ENCODE results near the gene ABAT.

The ABAT gene

GRCh38 chr16:8808613-8809353, 134.4 kb downstream of the ABAT start:
- CTCF ChIA-PET = no interaction called here
- DNase-seq (ENCODE audit: low spot score) = no peak
- POLR2A ChIA-PET (ENCODE audit: low non-redundant PET) = no interaction called here
- no peak overlapping the region for H3K27ac ChIP-seq
- TF ChIP-seq, protein P1, sequence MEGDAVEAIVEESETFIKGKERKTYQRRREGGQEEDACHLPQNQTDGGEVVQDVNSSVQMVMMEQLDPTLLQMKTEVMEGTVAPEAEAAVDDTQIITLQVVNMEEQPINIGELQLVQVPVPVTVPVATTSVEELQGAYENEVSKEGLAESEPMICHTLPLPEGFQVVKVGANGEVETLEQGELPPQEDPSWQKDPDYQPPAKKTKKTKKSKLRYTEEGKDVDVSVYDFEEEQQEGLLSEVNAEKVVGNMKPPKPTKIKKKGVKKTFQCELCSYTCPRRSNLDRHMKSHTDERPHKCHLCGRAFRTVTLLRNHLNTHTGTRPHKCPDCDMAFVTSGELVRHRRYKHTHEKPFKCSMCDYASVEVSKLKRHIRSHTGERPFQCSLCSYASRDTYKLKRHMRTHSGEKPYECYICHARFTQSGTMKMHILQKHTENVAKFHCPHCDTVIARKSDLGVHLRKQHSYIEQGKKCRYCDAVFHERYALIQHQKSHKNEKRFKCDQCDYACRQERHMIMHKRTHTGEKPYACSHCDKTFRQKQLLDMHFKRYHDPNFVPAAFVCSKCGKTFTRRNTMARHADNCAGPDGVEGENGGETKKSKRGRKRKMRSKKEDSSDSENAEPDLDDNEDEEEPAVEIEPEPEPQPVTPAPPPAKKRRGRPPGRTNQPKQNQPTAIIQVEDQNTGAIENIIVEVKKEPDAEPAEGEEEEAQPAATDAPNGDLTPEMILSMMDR (conservative IDR thresholded peaks at IDR 0.05; ENCODE audit: low read depth) = no peak

DNA sequence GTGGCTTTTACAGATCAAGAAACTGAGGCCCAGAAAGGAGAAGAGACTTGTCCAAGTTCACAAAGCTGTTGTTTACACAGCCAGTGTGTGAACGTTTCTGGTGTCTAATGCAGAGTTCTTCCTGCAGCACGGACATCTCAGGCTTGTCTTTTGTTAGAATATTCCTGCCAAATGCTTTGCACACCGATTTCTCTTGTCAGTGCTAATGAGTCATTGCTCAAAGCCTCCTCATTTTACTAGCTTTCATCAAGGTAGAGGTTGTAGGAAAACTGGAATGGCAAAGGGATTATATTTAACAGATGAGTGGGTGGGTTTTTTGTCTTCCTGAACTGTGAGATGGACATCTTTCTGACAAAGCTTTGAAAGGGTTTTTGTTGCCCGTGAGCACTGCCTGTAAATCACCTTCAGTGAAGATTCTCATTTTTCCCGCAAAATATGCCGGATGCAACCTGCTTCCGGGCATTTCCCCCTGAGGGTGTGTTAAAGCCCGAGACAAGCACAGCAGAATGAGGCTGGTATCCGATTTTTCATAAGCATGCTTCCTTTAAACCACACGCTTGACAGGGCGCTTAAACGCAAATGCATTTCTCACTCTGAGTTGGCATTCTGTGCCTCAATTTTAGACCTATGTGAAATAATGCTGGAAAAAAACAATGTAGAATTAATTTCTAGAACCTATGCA, 137.9 kb downstream of the ABAT start:
- TF ChIP-seq, protein P1 (conservative IDR thresholded peaks at IDR 0.05; ENCODE audit: low read depth) = no peak
- POLR2A ChIA-PET (ENCODE audit: low non-redundant PET) = no interaction called here
- H3K27ac ChIP-seq = no peak overlapping the region
- DNase-seq (ENCODE audit: low spot score) = no peak
- CTCF ChIA-PET = no interaction called here

GRCh38 chr16:8814095-8814806, 139.8 kb downstream of the ABAT start:
- no peak for DNase-seq (ENCODE audit: low spot score)
- ChIA-PET POLR2A (ENCODE audit: low non-redundant PET) (no interaction called here), CTCF (no interaction called here)
- TF ChIP-seq, protein P1 (conservative IDR thresholded peaks at IDR 0.05; ENCODE audit: low read depth) = no peak
- no peak overlapping the region for H3K27ac ChIP-seq

GRCh38 chr16:8816967-8817655, 142.7 kb downstream of the ABAT start:
- ChIA-PET POLR2A (ENCODE audit: low non-redundant PET) (no interaction called here), CTCF (interaction anchor here (0.8 kb wide), 1 partner anchor 9 kb away, joined by 4 read pairs; no protein-coding TSS in a partner anchor)
- DNase-seq (ENCODE audit: low spot score) = no peak
- H3K27ac ChIP-seq = no peak overlapping the region
- TF ChIP-seq, protein P1 (conservative IDR thresholded peaks at IDR 0.05; ENCODE audit: low read depth) = no peak

GRCh38 chr16:8818504-8819270, 144.3 kb downstream of the ABAT start:
- CTCF ChIA-PET = interaction anchor here (0.6 kb wide), 1 partner anchor 62 kb away, joined by 3 read pairs; no protein-coding TSS in a partner anchor
- no peak overlapping the region for H3K27ac ChIP-seq
- POLR2A ChIA-PET (ENCODE audit: low non-redundant PET) = no interaction called here
- no peak for DNase-seq (ENCODE audit: low spot score)
- TF ChIP-seq, protein P1 (conservative IDR thresholded peaks at IDR 0.05; ENCODE audit: low read depth) = no peak
